HG03378 (cell line): ENCODE data around the gene PPP2R1B.

Experiments
- ATAC-seq: cut with Tn5 transposase; IDR thresholded peaks from one replicate; pipeline ENCODE4 v1.9.1; 2021; ENCODE audit warnings: mild to moderate bottlenecking, moderate library complexity; ENCODE audit not compliant: unreplicated experiment

PPP2R1B gene

DNA sequence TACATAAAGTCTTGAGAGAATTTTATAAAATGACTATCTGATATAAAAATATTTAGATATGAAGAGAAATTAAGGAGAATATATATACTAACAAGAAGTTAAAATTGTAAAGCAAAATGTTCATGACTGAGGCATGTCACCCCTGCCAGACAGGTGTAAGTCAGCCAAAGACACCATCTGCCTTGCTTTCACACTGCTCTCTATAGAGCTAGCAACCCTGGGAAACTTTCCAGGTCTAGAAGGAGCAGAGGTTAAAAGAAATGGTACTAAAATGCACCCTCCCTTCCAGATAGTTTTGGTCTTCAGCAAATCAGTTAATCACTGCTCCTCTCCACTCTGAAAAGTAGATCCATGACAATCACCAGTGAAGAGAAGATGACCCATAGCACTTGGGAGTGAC is 16.5 kb downstream of the PPP2R1B start:
- no peak for ATAC-seq

DNA sequence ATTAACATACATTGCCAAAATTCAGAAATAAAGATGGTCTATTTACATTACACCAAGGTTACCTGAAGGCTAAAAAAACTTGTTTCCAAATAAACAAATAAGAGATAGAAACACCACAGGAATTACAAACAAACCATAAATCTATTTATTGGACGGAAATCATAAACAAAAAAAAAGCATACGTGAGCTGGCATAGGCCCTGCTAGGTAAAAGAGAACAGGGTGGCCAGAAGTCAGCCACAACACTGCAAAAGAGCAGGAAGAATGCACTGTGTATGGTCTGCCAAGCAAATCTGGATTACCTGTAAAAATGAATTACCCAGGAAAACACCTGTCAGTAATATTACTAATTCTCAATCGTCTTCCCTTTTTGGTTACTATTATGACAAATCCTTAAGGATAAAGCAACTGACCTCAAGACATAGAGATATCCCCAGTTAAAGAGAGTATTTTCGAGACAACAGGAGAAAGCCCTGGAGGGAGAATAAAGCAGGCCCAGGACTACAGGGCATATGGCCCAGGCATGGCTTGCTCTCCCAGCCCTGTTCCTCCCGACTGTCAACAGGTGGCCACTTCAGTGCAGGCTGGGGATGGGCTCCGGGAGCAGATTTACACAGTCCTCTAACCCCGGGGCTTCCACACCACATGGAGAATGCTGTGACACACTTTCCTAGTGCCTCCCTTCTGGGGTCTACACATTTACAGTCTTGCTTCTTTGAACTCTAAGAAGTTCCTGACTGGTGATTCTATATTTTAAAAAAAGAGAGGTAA is 18.0 kb downstream of the PPP2R1B start:
- ATAC-seq = no peak

DNA sequence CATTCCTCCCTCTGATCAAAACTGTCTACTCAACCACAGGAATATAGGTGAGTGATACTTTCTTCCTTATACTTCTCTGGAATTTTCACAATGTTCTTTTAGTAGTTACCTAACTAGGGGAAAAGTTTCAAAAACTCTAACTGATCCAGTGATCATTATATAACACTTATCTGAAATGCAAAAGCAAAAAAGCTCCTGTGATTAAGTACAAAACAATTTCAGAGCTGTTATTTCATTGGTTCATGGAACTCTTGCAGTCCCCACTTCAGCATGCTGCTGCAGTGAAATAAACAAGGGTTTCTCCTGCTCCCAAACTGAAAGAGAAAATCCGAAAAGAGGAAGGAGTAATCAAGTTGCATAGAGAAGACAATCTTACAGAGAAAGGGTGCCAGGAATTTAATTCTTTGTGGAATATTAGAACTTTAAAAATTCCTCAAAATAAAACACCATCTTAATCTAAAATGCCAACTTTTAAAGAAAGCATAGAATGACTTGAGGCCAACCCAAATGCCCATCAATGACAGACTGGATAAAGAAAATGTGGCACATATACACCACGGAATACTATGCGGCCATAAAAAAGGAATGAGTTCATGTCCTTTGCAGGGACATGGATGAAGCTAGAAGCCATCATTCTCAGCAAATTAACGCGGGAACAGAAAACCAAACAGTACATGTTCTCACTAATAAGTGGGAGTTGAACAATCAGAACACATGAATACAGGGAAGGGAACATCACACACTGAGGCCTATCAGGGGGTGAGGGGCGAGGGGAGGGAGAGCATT is 20.3 kb downstream of the PPP2R1B start:
- no peak for ATAC-seq

DNA sequence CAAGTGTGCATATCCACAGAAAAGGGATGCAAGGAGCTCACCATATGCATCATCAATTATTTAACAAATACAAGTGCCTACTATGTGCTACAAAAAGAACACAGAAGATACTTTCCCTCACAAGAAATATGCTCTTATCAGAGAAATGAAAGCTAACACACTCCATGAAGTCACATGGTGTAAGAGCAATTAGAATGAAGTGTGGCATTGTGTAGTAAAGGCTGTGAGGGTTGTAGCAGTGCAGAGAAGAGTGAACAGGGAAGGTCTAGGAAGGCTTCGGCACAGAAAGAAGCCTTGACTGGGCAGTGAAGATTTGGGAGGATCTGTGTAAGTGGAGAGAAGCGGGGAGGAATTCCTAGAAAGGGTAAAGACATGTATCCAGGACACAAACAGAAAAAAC is 22.5 kb downstream of the PPP2R1B start:
- no peak for ATAC-seq

DNA sequence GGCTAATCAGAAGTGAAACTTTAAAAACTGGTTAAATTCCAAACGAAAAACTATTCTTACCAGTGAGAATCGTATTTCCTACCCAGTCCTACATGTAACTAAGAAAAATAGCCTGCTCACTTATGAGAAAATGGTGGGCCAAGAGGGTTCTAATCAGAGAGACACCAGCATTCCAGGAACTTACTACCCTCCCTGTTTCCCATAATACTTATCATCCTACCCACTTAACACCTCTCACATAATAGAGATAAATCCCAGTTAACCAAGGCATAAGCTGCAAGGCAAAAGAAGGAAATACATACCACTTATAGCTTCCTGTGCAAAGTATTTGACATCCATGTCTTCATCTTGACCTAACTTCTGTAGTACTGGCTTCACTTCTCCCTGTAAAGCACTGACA is 24.4 kb downstream of the PPP2R1B start:
- no peak for ATAC-seq

DNA sequence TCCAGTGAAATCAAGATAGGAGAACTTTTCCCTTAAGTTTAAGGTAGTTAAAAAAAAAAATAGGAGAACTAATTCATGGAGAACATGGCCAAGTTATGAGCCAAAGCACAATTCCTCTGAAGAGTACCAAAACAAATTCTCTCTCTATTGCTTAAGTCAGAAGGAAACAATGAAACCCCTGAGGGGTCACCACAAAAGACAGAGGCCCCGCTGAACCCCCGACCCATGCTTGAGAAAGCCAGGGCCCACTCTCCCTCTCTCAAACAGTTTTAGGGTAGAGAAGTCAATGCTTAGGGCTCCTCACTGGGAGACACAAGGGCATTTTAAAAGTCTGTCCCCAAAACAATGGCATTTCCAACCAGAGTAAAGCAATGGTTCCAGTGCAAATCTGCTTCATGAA is 26.9 kb downstream of the PPP2R1B start:
- no peak for ATAC-seq

DNA sequence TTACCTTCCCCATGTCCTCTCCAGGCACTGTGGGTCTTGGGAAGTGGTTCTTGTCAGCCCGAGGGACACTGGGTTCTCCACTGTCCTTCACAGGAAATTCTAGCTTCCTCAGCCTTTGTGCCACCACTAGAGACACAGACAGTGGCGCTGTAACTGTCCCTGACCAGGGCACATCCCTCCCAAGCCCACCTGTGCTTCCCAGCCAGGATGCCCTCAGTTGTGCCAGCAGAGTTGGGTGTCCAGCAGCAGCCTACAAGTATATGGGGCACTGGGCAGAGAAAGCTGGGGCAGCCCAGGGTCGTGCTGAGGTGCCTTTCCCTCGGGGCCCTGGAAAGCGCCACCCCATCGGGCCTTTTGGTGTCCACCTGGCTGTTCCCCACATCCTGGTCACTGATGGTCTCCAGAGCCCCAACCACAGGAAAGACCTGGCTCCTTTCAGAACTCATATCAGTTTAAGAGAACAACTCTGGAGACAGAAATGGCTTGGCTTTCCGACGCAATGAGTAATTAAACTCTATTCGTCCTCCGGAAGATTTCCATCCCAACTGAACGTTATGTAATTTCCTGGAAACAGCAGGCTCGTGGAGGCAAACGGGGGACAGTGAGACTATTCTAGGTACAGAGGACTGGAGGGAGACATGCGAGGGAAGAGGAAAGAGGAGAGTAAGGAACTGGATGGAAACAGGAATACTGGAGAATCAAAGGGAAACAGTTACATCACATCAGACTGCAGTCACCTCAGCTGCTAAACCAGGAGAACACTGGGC is 28.6 kb downstream of the PPP2R1B start:
- ATAC-seq = no peak

DNA sequence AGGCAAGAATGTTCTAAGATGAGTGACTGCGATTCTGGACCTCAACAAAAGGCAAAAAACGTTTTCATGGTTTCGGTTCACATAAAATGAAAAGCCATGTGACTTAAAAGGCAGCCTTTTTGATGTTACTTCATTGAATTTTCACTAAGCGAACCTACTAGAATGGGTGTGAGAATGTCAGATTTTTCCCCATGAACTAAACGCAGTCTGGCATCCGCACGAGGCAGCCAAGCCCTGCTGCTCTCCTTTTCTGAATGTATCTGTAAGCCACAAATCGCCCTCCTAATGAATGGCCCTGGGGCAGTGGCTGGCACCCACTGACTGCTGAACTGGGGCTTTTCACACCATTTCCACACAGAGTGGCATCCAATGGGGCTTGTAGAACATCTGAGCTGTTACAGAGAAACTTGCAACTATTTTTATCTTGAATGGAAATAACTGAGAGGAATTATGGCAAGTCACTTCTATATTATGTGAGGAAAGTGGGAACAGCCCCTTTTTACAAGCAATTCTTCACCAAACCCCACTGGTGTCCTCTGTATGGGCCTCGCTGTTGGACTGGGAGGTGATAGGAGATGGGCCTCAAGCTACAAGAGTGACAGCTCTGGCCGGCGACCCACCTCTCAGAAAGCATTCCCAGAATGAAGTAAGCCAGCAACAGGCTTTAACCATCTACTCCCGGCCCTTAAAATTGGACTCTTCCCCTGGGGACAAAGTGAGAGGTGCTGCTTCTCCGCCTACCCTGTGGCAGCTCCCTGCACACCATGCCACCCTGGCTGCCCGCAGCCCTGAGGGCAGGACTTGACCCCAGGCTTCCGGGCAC is 29.4 kb downstream of the PPP2R1B start:
- ATAC-seq = no peak

DNA sequence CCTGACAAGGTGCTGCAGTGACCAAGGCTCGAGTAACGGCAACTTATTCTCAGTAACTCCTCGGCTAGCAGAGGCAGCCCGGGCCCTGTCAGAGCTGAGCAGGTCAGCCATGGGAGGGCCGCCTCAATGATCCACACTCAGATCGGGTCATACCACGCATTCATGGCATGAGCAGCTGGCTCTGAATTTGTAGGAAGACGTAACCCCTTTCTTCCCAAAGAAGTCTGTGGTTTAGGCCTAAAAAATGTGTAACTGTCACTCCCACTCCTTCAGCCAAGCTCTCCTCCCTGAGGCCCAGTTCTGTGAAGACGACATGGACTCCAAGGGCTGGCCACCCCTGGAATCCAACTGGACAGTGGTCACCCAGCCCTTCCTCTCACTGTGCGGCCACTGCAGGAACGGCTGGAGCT is 30.0 kb downstream of the PPP2R1B start:
- no peak for ATAC-seq

DNA sequence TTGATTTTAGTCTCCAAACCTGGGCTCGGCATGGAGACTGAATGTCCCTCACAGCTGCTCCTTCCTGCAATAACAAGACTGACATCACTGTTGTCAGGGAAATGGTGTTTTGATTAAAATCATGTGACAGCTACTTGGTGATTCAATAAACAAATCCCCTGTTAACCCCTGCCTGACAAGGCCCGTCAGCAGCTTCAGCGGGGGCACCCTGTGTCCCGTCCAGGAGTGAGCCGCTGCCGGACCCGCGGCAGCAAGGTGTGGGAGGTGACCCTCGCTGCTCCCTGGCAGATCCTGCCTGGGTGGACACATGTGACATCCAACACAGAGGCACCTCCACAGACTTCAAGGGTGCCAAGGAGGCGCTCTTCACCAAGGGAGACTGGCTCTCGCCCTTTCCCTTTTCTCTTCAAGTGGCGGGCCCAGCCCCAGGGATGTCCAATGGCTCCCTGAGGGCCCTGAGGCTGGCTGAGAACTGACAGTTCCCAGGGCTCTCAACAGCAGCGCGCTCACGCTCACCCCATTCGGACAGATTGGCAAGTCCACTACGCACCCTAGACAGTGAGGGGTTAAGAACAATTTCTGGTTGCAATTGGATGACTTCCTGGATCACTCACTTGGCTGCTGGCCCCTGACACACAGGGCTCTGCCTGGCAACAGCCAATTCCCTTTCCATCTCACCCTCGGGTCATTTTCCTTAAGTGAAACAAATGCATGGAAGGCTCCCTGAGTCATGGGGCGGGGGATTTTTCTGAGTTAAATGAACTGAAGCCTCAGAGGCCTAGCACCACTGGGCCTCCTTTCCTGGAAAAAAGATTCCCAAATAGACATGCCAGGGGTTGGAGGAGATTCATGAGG is 30.7 kb downstream of the PPP2R1B start:
- no peak for ATAC-seq

DNA sequence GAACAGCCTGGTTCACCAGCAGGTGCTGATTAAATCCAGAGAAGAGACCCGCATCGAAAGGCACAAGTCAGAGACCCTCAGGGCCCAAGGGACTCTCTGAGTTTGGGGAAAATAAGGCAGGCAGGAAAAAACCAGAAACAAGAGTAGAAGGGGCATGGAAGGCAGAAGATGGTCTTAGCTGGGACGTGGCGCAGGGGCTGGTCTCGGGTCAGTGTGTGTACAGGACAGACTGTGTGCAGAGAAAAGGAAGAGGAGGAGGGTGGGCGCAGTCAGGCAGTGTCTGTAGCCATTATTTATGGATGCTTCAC is 31.3 kb downstream of the PPP2R1B start:
- no peak for ATAC-seq

DNA sequence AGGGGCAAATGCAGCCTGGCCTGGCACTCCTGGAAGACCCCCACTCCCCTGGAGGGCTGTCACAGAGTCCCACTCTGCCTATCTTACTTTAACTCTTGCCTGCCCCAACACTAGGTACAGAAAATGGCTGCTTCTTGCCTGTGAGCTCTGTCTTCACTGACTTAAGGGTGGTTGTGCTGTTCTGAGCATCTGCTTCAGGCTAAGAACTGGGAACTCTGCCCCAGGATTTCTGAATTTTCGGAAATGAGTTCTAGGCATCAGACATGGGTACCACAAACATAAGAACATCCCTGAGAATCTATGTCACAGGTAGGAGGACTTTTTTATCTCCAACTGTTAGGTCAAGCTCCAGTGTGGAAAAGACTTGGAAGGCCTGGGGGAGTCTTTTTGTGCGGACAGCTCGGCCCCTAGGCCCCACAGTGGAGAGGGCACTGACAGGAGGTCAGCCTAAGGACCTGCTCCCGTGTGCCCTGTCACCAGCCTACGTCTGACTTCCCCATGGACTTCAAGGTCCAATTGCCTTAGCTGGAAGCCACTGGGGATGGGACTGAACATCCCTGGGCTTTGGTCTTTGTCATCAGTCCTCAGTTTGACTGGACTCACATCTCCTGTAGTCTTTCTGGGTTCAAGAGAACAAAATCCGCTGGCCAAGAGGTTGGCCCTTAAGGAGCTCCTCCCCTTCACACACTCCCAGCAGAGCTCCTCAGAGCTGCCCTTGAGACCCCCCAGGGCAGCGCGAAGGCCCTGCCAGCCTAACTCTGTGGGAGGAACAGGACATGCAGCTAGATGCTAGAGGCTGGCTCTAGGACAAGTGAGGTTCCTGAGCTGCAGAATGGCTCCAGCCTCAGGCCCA is 31.9 kb downstream of the PPP2R1B start:
- ATAC-seq = no peak

DNA sequence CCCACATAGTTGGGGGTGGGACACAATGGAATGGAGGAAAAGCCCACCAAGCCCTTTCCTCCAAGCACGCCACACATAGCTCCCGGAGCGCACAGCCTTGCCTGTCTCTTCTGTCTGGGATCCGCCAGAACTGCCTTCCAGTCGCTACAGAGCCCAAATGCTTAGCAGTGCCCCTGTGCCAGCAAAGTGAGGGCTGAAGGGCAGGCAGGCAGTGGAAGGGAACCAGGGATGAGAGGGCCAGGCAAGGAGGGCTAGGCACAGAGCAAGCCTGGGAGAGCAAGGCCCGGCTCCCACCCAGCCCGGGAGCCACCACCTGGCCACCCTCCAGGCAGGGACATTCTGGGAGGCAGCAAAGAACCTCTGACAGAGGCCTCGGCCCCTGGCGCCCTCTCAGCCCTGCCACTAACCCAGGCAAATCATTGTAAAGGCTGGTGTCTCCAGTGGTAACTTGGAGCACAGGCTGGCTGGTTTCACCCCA is 32.5 kb downstream of the PPP2R1B start:
- no peak for ATAC-seq

DNA sequence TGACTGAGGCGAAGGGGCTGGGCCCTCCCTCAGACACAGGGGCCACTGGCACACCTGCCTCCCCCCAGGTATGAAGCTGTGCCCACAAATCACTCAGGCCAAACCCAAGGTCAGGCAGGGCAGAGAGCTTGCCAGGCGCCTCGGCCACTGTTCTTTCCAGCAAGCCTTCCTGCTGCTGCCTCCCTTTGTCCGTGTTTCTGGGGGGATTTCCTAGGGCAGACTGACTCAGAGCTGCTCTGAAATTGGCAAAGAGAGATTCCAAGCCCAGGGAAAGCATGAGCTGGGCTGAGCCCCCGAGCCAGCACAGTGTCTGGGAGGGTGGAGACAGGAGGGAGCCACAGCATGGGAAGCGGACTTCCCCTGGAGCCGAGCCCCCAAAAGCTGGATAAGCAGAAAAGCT is 33.2 kb downstream of the PPP2R1B start:
- ATAC-seq = no peak

DNA sequence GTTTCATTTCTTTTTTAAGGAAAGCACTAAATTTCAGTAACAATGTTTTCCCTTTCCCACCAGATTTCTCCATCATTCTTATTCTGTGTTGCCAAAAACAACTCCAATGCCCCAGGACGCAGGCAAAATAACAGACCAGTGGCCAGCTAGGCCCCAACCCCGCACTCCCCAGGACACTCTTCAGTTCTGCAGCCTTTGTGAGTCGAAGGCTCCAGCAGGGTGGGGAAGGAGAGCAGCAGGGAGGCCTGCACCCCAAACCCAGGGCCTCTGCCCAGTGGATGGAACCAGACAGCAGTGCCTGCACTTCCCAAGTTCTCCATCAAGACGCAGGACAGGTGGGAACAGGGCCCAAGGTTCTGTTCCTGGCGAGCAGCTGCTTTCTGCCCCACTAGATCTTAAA is 34.4 kb downstream of the PPP2R1B start:
- ATAC-seq = no peak

DNA sequence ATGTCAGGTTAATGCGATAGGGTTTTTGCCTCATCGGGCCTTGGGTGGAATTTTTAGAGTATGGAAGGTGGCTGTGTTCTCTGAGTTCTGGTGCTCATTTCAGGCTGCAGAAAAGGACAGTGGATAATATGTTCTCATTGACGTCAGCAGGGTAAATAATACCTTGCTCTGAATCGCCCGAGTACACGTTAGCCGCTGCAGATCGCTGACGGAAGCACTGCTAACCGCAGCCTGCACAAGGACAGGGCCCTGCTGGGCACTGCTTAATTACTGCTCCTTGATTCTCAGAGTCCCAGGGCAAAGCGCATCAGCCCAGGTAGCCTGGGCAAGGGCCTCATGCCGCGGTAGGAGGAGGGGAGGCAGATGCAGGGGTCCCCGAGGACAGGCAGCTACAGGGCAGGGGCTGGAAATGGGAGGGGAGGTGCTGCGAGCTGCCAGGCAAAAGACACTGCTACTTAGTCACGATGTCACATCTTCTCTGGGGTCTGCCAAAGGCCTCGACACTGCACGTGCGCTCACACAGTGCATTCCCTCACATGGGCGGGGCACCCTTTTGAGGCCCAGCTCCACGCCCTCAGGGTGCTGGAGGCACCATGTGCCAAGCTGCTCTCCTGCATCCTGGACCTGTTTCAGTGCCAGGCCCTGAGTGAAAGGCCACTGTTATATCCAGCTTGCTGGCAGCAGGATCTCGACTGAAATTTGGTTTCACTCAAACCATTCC is 35.2 kb downstream of the PPP2R1B start:
- ATAC-seq = no peak

DNA sequence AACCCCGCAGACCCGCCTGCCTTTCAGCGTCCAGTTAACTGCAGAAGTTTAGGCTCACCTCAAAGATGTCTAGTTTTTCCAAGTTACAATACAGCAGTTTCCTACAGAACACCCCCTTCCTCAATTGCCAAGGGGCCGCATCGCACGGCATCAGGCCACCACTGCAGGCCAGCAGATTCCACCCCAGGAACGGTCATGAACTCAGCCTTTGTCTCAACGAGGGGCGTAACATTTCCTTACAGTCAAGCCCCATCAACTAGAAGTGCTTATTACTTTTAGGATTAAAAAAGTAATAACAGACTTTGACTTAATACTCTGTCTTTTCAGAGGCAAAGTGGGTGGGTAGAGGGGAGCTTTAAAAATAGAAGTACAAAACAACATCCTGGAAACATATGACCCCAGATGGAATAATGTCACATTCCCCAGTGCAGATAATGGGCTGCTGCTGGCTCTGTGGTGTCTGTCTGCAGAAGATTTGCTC is 36.3 kb downstream of the PPP2R1B start:
- ATAC-seq = no peak
